ENCODE data around the gene PRRT4.

PRRT4 gene

GRCh38 chr7:128407233-128407589, 45.7 kb upstream of the PRRT4 start:
- no peak for TF ChIP-seq CTCF (IDR thresholded peaks at IDR 0.05; ENCODE audit: borderline replicate concordance, insufficient read depth, low read depth, low read length)
- no peak overlapping the region for H3K4me3 ChIP-seq (ENCODE audit: low read depth, low read length)

GRCh38 chr7:128406314-128407232, 45.1 kb upstream of the PRRT4 start:
- no peak for TF ChIP-seq CTCF (IDR thresholded peaks at IDR 0.05; ENCODE audit: borderline replicate concordance, insufficient read depth, low read depth, low read length)
- H3K4me3 ChIP-seq (ENCODE audit: low read depth, low read length) = no peak overlapping the region

GRCh38 chr7:128405471-128406313, 44.2 kb upstream of the PRRT4 start:
- H3K4me3 ChIP-seq (ENCODE audit: low read depth, low read length) = peak overlapping the region; percentile 75
- no peak for TF ChIP-seq CTCF (IDR thresholded peaks at IDR 0.05; ENCODE audit: borderline replicate concordance, insufficient read depth, low read depth, low read length)

GRCh38 chr7:128404886-128405470, 43.5 kb upstream of the PRRT4 start:
- H3K4me3 ChIP-seq (ENCODE audit: low read depth, low read length) = peak overlapping the region; percentile 75
- TF ChIP-seq CTCF (IDR thresholded peaks at IDR 0.05; ENCODE audit: borderline replicate concordance, insufficient read depth, low read depth, low read length) = no peak

GRCh38 chr7:128404143-128404681, 42.7 kb upstream of the PRRT4 start:
- H3K4me3 ChIP-seq (ENCODE audit: low read depth, low read length) = peak overlapping the region; percentile 75

GRCh38 chr7:128403676-128404075, 42.2 kb upstream of the PRRT4 start:
- H3K4me3 ChIP-seq (ENCODE audit: low read depth, low read length) = no peak overlapping the region
- no peak for TF ChIP-seq CTCF (IDR thresholded peaks at IDR 0.05; ENCODE audit: borderline replicate concordance, insufficient read depth, low read depth, low read length)

More at GRCh38 chr7:128404143-128404681, 42.7 kb upstream of the PRRT4 start:
- TF ChIP-seq CTCF (IDR thresholded peaks at IDR 0.05; ENCODE audit: borderline replicate concordance, insufficient read depth, low read depth, low read length) = no peak

All from GM12875 (cell line).